ENCODE measurements around the gene ZBTB1. TPM values are rescaled to one million over a fixed set of nuclear protein-coding genes. Genes with fewer than 3 reads are reported as not detected.

The ZBTB1 gene
- total and polyA plus RNA-seq, 7 experiments from 2014 or later = 42.4 to 119 (median 97.7) TPM

GRCh38 chr14:64501411-64502171 is 3.0 kb upstream of the ZBTB1 start:
- DNase-seq = peak in 7 of 9 donors; percentile 28 to 57 (median 50)
- peak overlapping the region; percentile 96 to 100 (median 99) for H3K27ac Mint-ChIP-seq
- H3K4me3 ChIP-seq (ENCODE audit: low read length) = peak overlapping the region; percentile 88
- H3K27me3 ChIP-seq (ENCODE audit: control insufficient read depth in 2 of 2, insufficient read depth in 2 of 2, low read length in 2 of 2) = no peaks in the 10 kb centered on the region
- ChIA-PET CTCF (interaction anchor here (0.8 to 2.8 kb wide), 6 partner anchors 10 to 485 kb away, joined by 3 to 12 read pairs (median 5); partner anchors contain the start of gene FNTB), POLR2A (interaction anchor here (0.6 to 6.5 kb wide), 14 partner anchors 10 to 635 kb away, joined by 3 to 157 read pairs (median 4); partner anchors contain the start of gene HSPA2)
- peaks cover 0 to 32% (median 9%) of the 10 kb centered on the region in 5 donors for H3K36me3 Mint-ChIP-seq
- intact Hi-C loops (cut with micrococcal nuclease) = loop anchor here (1.0 to 5.0 kb wide), 4 partner anchors 34 to 637 kb away; partner anchors contain the start of gene AKAP5 (in 1 of the 2)
- peaks cover 38 to 66% (median 51%) of the 10 kb centered on the region in 7 donors for H3K4me1 Mint-ChIP-seq
- peaks cover 35 to 38% of the 10 kb centered on the region in 2 donors for H3K4me1 ChIP-seq (ENCODE audit: control insufficient read depth in 2 of 2, insufficient read depth in 2 of 2, low read length in 2 of 2)
- peaks cover 0 to 8% (median 0%) of the 10 kb centered on the region in 3 experiments for H3K36me3 ChIP-seq (ENCODE audit: control insufficient read depth in 2 of 3, insufficient read depth in 3 of 3, low read length in 3 of 3)
- H3K9me3 ChIP-seq (ENCODE audit: control insufficient read depth in 2 of 3, low read length in 3 of 3) = no peaks in the 10 kb centered on the region
- peaks cover 0 to 6% (median 0%) of the 10 kb centered on the region in 11 donors for H3K9me3 Mint-ChIP-seq
- peak overlapping the region; percentile 88 to 100 (median 98) for H3K4me3 Mint-ChIP-seq
- peaks cover 0 to 3% (median 0%) of the 10 kb centered on the region in 5 donors for H3K27me3 Mint-ChIP-seq
- H3K27ac ChIP-seq (ENCODE audit: low read depth, low read length) = peak overlapping the region; percentile 99
- ATAC-seq = no peak

DNA sequence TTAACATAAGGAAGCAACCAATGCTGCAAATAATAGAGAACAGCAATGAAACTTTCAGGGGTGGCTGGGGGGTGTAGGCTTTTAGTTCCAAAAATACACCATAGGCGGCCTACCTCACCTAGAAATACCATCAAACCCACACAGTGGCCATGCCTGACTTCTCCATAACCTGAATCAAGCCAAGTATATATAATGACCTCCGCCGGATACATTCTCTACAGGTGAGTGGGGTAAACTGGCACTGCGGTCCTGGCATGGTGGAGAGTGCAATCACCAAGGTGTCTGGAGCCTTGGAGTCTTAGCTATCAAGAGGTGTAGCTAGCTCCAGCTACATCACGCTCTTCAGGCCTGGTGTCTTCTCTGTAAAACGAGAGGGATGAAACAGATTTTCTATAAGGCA is 2.1 kb upstream of the ZBTB1 start:
- Mint-ChIP-seq H3K27me3 (peaks cover 0 to 3% (median 0%) of the 10 kb centered on the region in 5 donors), H3K36me3 (peaks cover 0 to 35% (median 5%) of the 10 kb centered on the region in 5 donors), H3K4me1 (peaks cover 38 to 66% (median 51%) of the 10 kb centered on the region in 7 donors), H3K4me3 (peak overlapping the region; percentile 88 to 100 (median 98)), H3K9me3 (peaks cover 0 to 6% (median 0%) of the 10 kb centered on the region in 11 donors), H3K27ac (peak overlapping the region; percentile 96 to 100 (median 99))
- ATAC-seq (no peak), DNase-seq (peak in 6 of 9 donors; percentile 21 to 30 (median 27))
- Histone ChIP-seq H3K27me3 (ENCODE audit: control insufficient read depth in 2 of 2, insufficient read depth in 2 of 2, low read length in 2 of 2) (no peaks in the 10 kb centered on the region), H3K4me1 (ENCODE audit: control insufficient read depth in 2 of 2, insufficient read depth in 2 of 2, low read length in 2 of 2) (peaks cover 37 to 38% of the 10 kb centered on the region in 2 donors), H3K9me3 (ENCODE audit: control insufficient read depth in 2 of 3, low read length in 3 of 3) (no peaks in the 10 kb centered on the region), H3K36me3 (ENCODE audit: control insufficient read depth in 2 of 3, insufficient read depth in 3 of 3, low read length in 3 of 3) (peaks cover 0 to 8% (median 0%) of the 10 kb centered on the region in 3 experiments), H3K27ac (ENCODE audit: low read depth, low read length) (peak overlapping the region; percentile 99), H3K4me3 (ENCODE audit: low read length) (peak overlapping the region; percentile 88)
- CTCF ChIA-PET = interaction anchor here (0.7 to 2.8 kb wide), 4 partner anchors 9 to 135 kb away, joined by 3 to 12 read pairs (median 6); no protein-coding TSS in a partner anchor
- intact Hi-C loops (cut with micrococcal nuclease) = loop anchor here in 1 of 2 donors (2.0 to 5.0 kb wide), 3 partner anchors 35 to 638 kb away; partner anchors contain the start of gene AKAP5
- POLR2A ChIA-PET = interaction anchor here (0.8 to 6.5 kb wide), 15 partner anchors 9 to 596 kb away, joined by 3 to 157 read pairs (median 4); partner anchors contain the start of gene HSPA2

DNA sequence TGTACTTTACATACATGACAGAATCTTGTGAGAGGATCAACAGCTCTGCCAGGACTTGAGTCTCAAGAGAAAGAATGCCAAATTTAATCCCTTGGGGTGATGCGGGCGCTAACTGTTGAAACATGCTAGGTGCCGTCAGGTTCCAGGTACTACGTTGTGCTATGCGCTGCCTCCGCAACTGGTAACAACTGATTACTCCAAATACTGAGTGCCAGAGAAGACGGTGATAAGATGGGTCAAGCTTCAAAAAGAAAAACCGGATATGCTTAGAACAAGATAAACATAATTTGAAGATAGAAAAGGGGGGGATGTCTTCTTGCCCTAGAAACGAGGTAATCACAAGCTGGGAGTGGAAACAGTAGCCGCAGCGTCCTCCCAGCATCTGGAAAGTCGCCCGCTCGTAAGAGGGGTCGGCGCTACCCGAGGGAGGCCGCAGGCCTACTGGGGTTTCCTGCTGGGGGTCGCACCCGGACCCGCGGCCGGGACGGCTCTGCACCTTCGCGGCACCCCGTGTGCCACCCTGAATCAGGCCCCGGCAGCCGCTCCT is 1.6 kb upstream of the ZBTB1 start:
- CTCF ChIA-PET = interaction anchor here (0.7 to 2.8 kb wide), 4 partner anchors 8 to 159 kb away, joined by 3 to 12 read pairs (median 4); no protein-coding TSS in a partner anchor
- ATAC-seq = no peak
- peaks cover 0 to 8% (median 0%) of the 10 kb centered on the region in 3 experiments for H3K36me3 ChIP-seq (ENCODE audit: control insufficient read depth in 2 of 3, insufficient read depth in 3 of 3, low read length in 3 of 3)
- Mint-ChIP-seq H3K27me3 (peaks cover 0 to 3% (median 0%) of the 10 kb centered on the region in 5 donors), H3K27ac (peak overlapping the region; percentile 96 to 100 (median 99)), H3K4me3 (peak overlapping the region; percentile 88 to 100 (median 98)), H3K36me3 (peaks cover 0 to 36% (median 1%) of the 10 kb centered on the region in 5 donors), H3K9me3 (peaks cover 0 to 6% (median 0%) of the 10 kb centered on the region in 11 donors), H3K4me1 (peaks cover 38 to 66% (median 51%) of the 10 kb centered on the region in 7 donors)
- H3K27me3 ChIP-seq (ENCODE audit: control insufficient read depth in 2 of 2, insufficient read depth in 2 of 2, low read length in 2 of 2) = no peaks in the 10 kb centered on the region
- H3K9me3 ChIP-seq (ENCODE audit: control insufficient read depth in 2 of 3, low read length in 3 of 3) = no peaks in the 10 kb centered on the region
- intact Hi-C loops (cut with micrococcal nuclease) = loop anchor here (1.0 to 5.0 kb wide), 12 partner anchors 8 to 862 kb away; partner anchors contain the start of genes HSPA2 (in 2 of the 2), MTHFD1 (in 2 of the 2), AKAP5 (in 1 of the 2) and CHURC1 (in 1 of the 2)
- POLR2A ChIA-PET = interaction anchor here (0.6 to 6.5 kb wide), 18 partner anchors 9 to 959 kb away, joined by 3 to 157 read pairs (median 3); partner anchors contain the start of genes HSPA2, PPP2R5E and SGPP1
- H3K4me1 ChIP-seq (ENCODE audit: control insufficient read depth in 2 of 2, insufficient read depth in 2 of 2, low read length in 2 of 2) = peaks cover 37 to 43% of the 10 kb centered on the region in 2 donors
- H3K27ac ChIP-seq (ENCODE audit: low read depth, low read length) = peak overlapping the region; percentile 99
- DNase-seq = peak in 1 of 9 donors; percentile 44
- peak overlapping the region; percentile 88 for H3K4me3 ChIP-seq (ENCODE audit: low read length)

GRCh38 chr14:64503434-64504309 is 898 bp upstream of the ZBTB1 start, which contains the start of gene ZBTB25:
Gene ZBTB25, minus strand, starts transcription at chr14:64503838. Its CDS starts 13,305 bp downstream, at chr14:64490533.
- H3K4me1 ChIP-seq (ENCODE audit: control insufficient read depth in 2 of 2, insufficient read depth in 2 of 2, low read length in 2 of 2) = peaks cover 40 to 49% of the 10 kb centered on the region in 2 donors
- H3K27me3 ChIP-seq (ENCODE audit: control insufficient read depth in 2 of 2, insufficient read depth in 2 of 2, low read length in 2 of 2) = no peaks in the 10 kb centered on the region
- H3K4me1 Mint-ChIP-seq = peaks cover 43 to 70% (median 55%) of the 10 kb centered on the region in 7 donors
- peak within 1 kb of the TSS; percentile 99 for H3K27ac ChIP-seq (ENCODE audit: low read depth, low read length)
- ChIA-PET POLR2A (interaction anchor here (0.6 to 6.5 kb wide), 24 partner anchors 8 to 960 kb away, joined by 3 to 157 read pairs (median 6); partner anchors contain the start of genes AKAP5, HSPA2, MTHFD1 and PPP2R5E), CTCF (interaction anchor here (1.0 to 2.8 kb wide), 3 partner anchors 20 to 159 kb away, joined by 3 to 12 read pairs (median 3); no protein-coding TSS in a partner anchor)
- peak; percentile 81 for ATAC-seq
- intact Hi-C loops (cut with micrococcal nuclease) = loop anchor here (1.0 to 5.0 kb wide), 15 partner anchors 8 to 1343 kb away; partner anchors contain the start of genes CHURC1 (in 2 of the 2), HSPA2 (in 2 of the 2), MTHFD1 (in 2 of the 2) and AKAP5 (in 1 of the 2)
- H3K4me3 ChIP-seq (ENCODE audit: low read length) = peak within 1 kb of the TSS; percentile 88
- H3K36me3 Mint-ChIP-seq = peaks cover 0 to 39% (median 0%) of the 10 kb centered on the region in 5 donors
- H3K4me3 Mint-ChIP-seq = peak within 1 kb of the TSS; percentile 88 to 100 (median 98)
- peaks cover 0 to 3% (median 0%) of the 10 kb centered on the region in 5 donors for H3K27me3 Mint-ChIP-seq
- H3K36me3 ChIP-seq (ENCODE audit: control insufficient read depth in 2 of 3, insufficient read depth in 3 of 3, low read length in 3 of 3) = peaks cover 0 to 8% (median 0%) of the 10 kb centered on the region in 3 experiments
- H3K27ac Mint-ChIP-seq = peak within 1 kb of the TSS; percentile 96 to 100 (median 100)
- DNase-seq = peak; percentile 88 to 100 (median 98)
- H3K9me3 Mint-ChIP-seq = peaks cover 0 to 6% (median 0%) of the 10 kb centered on the region in 11 donors
- H3K9me3 ChIP-seq (ENCODE audit: control insufficient read depth in 2 of 3, low read length in 3 of 3) = no peaks in the 10 kb centered on the region

All from naive thymus-derived CD4-positive, alpha-beta T cell (primary cell).